ENCODE measurements around the gene DRD2. TPM values are rescaled to one million over a fixed set of nuclear protein-coding genes. Genes with fewer than 3 reads are reported as not detected.

Gene DRD2
- total and polyA plus RNA-seq, 12 donors, result 0.23 to 13.8 (median 5.3) TPM; not detected in 3

- Histone ChIP-seq H3K4me1 (replicated peaks in 1 of 2) (peaks cover 0 to 10% of the 10 kb centered on the region in 2 donors), H3K27ac (no peak overlapping the region), H3K27me3 (no peaks in the 10 kb centered on the region), H3K36me3 (replicated peaks in 1 of 2) (no peaks in the 10 kb centered on the region), H3K4me3 (no peak overlapping the region), H3K9me3 (replicated peaks in 1 of 3) (no peaks in the 10 kb centered on the region)
- 67 to 83% (median 74%) methylated on average over 6 to 7 of the region's 7 CpGs for WGBS, 4 donors
- intact Hi-C loops (cut with DNase I), result no loop called here
- DNase-seq, result no peak
- TF ChIP-seq CTCF (IDR thresholded peaks at IDR 0.05) (no peak), POLR2A (IDR thresholded peaks at IDR 0.05) (no peak)
Observed at GRCh38 chr11:113377681-113378412, 97.4 kb downstream of the DRD2 start.

GRCh38 chr11:113376156-113376555 is 99.0 kb downstream of the DRD2 start:
- peaks cover 0 to 10% of the 10 kb centered on the region in 2 donors for H3K4me1 ChIP-seq (replicated peaks in 1 of 2)
- no peaks in the 10 kb centered on the region for H3K36me3 ChIP-seq (replicated peaks in 1 of 2)
- peak in 2 of 7 donors; percentile 28 to 34 for DNase-seq
- no peaks in the 10 kb centered on the region for H3K9me3 ChIP-seq (replicated peaks in 1 of 3)
- TF ChIP-seq CTCF (IDR thresholded peaks at IDR 0.05) (no peak), POLR2A (IDR thresholded peaks at IDR 0.05) (no peak)
- 29 to 35% (median 30%) methylated on average over 3 of the region's 3 CpGs for WGBS, 4 donors
- H3K27ac ChIP-seq, result no peak overlapping the region
- intact Hi-C loops (cut with DNase I), result no loop called here
- no peak overlapping the region for H3K4me3 ChIP-seq
- no peaks in the 10 kb centered on the region for H3K27me3 ChIP-seq

- DNase-seq, result no peak
- intact Hi-C loops (cut with DNase I), result no loop called here
Observed at GRCh38 chr11:113375402-113375801, 99.8 kb downstream of the DRD2 start.

More at GRCh38 chr11:113375402-113375801, 99.8 kb downstream of the DRD2 start:
- WGBS, 4 donors, result 92 to 96% (median 95%) methylated on average over 5 of the region's 5 CpGs
- H3K9me3 ChIP-seq (replicated peaks in 1 of 3), result no peaks in the 10 kb centered on the region
- H3K27ac ChIP-seq, result no peak overlapping the region
- H3K36me3 ChIP-seq (replicated peaks in 1 of 2), result no peaks in the 10 kb centered on the region
- peaks cover 0 to 10% of the 10 kb centered on the region in 2 donors for H3K4me1 ChIP-seq (replicated peaks in 1 of 2)
- no peaks in the 10 kb centered on the region for H3K27me3 ChIP-seq
- TF ChIP-seq POLR2A (IDR thresholded peaks at IDR 0.05) (no peak), CTCF (IDR thresholded peaks at IDR 0.05) (no peak)
- no peak overlapping the region for H3K4me3 ChIP-seq
